ENCODE measurements around the gene HOXD8.

The HOXD8 gene

DNA sequence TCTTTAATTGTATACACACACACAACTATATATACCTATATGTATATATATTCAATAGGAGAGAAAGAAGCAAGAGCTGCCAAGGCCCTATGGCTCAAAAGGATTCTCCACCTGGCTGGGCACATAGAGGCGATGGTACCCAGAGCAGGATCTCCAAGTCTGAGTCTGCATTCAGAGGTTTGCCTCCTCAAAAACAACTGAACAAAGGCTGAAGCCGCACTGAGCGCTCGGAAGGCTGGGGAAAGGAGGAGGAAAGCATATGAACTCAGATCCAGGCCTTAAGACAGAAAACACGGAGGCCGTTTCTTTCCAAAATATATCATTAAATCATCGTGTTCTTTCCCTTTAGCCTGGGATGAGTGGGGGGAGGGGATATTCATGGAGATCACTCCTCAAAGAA is 26.3 kb upstream of the HOXD8 start:
- DNase-seq (ENCODE audit: low read depth in 2 of 2) = no peak

DNA sequence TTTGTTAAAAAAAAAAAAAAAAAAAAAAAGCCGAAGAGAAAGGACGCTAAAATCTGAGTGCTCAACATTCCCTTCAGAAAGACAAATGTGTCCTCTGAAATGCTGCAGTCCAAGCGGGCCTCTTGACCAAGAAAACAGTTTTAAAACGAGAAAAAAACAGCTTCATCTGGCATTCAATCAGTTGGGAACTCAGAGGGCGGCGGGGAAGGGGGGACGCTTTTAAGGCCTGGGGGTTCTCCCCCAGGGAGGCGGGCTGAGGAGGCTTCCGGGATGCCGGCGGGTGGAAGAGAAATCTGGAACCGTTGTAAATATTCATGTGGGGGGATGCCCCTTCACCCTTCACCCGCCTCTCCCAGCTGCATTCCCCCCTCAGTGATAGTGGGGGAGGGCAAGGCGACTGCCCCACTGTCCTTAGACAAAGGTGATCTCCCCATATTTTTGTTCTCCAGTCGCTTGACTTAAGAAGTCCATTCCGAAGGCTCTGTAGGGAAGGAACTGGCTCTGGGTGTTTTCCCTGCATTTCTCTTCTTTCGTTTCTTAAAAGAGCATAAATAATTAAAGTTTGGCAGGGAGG is 25.7 kb upstream of the HOXD8 start:
- no peak for DNase-seq (ENCODE audit: low read depth in 2 of 2)

DNA sequence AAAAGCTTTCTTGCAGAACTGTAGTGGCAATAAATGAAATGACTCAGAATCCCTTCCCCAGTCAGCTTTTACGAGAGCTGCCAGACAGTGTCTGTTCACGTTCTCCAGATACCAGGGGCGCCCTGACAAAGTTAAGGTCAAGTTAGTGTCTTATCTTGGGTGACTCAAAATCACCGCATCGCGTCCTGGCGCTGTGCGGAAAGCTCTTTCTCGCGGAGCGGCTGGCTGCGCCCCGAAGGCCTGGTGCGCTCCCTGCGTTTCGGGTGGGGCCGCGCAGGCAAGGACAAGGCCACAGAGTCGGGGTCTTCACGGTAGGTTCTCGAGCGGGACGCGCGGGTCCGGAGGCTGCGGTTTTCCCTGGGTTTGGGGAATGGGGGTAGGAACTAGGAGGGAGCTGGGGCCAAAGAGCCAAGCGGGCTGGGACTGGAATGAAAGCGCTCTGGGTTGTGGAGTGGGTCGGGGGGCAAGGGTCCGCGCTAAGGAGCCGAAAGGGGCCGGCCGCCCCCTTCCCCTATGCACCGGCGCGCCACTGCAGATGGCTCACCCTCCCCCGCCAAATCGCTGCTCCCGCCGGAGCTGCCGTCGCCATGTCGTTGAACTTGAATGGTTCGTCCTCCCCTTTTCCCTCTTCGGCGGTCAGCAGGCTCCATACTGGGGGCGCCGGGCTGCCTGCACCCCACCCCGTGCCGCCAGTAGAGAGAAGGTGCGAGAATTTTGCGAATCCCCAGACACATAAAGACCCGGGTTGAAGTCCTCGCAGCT is 25.0 kb upstream of the HOXD8 start:
- DNase-seq (ENCODE audit: low read depth in 2 of 2) = no peak

DNA sequence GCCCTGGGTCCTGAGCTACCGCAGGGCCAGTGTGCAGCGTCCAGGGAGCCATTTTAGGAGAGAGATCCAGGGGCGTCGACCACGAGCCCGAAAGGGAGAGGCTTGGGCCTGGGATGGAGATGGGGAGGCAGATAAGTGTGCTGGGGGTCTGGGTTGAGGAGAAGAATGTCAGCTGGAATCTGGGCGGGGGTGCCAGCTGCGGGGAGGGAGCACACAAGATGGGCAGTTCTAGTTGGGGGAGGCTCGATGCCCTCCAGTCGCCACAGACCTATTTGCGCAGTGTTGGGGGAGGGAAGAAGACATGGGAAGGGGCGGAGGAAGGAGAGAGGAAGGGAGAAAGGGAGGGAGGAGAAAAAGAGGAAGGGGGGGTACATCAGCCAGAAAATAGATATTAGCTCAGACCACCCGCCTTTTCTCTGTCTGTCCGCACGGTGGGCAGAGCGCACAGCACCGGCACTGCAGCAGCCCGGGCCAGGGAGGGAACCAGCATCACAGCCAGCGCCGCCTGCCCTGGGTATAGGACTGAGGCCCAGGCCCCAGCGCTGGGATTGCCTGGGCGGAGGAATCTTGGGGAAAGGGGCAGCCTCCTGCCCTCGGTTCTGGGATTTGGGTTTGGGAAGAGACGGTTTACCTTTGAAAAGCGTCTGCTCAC is 24.3 kb upstream of the HOXD8 start:
- DNase-seq (ENCODE audit: low read depth in 2 of 2) = no peak

DNA sequence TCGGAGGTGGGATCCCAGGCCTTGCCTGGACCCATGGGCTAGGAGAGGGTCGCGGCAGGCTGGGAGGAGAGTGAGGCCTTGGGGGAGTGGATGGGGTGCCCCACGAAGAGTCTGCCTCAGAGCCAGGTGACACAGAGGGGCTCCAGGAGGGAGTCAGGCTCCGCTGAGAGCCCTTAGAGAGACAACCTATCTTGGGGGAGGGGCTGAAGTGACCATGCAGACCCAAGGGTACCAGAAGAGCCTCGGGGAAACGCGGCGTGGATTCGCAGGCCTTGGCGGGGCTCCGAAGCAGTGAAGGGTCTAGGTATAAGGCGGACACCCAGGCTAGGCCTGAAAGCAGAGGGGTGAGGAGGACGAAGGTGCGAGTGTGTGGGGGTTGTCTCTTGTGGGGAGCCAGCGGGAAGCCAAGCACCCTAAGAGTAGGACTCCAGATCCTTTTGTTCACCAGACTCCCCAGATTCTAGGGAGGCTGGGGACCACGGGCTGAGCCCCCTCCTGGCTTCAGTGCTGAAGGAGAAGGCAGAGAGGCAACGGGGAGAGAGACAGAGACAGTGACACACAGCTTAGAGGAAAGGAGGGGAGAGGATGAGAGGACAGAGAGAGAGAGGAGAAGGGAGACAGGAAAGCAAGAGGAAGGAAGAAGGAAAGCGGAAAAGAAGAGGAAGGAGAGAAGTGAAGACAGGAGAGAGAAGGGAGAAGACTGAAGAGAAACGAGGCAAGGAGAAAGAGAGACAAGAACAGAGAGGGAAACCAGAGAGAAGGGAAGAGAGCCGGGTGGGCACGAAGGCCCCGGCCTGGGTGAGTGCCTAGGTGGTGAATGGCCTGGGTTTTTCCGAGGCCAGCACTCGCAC is 23.6 kb upstream of the HOXD8 start:
- DNase-seq (ENCODE audit: low read depth in 2 of 2) = no peak

DNA sequence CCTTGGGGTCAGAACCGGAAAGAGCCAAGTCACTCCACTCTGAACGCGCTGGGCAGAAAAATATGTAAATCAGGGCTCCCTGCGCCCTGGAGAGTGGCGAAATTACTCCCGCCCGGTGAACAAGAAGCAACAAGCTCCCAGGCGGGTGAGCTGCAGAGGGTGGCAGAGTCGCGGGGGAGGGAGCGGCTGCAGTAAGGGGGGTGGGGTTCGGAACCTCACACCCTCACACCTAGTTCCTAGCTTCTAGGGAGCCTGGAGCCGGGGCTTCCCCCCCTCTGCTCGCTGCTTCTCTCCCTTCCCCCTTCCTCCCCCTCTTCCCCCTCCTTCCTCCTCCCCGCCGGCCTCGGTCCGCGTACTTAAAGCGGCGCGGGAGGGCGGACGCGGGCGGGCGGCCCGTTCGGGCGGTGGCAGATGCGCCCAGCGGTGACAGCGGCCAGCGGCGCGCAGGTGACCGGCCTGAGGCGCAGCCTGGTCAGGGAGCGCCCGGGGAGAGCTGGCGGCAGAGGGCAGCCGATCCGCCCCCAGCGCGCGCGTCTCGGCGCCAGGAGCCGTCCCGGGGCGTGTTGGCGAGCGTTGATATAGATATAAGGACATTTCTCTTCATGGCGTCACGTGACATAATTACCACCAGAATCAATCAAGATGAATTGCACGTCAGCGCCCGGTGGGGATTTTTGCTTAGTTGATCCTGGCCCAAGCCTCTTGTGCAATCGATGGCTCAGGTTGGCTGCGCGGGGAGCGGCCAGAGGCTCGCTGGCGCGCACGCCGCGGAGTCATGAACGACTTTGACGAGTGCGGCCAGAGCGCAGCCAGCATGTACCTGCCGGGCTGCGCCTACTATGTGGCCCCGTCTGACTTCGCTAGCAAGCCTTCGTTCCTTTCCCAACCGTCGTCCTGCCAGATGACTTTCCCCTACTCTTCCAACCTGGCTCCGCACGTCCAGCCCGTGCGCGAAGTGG is 22.6 kb upstream of the HOXD8 start, which contains the start of gene HOXD11:
TSS of gene HOXD11 (plus strand) at position 700 of the 959 bp plus-strand sequence. CDS start at position 776, 76 bp downstream.
- no peak for DNase-seq (ENCODE audit: low read depth in 2 of 2)

DNA sequence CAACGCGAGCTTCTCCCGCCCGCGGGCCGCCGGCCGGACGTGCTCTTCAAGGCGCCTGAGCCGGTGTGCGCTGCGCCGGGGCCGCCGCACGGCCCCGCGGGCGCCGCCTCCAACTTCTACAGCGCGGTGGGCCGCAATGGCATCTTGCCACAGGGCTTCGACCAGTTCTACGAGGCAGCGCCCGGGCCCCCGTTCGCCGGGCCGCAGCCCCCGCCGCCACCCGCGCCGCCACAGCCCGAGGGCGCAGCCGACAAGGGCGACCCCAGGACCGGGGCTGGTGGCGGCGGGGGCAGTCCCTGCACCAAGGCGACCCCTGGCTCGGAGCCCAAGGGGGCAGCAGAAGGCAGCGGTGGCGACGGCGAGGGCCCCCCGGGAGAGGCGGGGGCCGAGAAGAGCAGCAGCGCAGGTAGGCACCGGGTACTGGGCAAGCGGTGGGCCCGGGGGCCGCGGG is 21.7 kb upstream of the HOXD8 start:
- no peak for DNase-seq (ENCODE audit: low read depth in 2 of 2)

DNA sequence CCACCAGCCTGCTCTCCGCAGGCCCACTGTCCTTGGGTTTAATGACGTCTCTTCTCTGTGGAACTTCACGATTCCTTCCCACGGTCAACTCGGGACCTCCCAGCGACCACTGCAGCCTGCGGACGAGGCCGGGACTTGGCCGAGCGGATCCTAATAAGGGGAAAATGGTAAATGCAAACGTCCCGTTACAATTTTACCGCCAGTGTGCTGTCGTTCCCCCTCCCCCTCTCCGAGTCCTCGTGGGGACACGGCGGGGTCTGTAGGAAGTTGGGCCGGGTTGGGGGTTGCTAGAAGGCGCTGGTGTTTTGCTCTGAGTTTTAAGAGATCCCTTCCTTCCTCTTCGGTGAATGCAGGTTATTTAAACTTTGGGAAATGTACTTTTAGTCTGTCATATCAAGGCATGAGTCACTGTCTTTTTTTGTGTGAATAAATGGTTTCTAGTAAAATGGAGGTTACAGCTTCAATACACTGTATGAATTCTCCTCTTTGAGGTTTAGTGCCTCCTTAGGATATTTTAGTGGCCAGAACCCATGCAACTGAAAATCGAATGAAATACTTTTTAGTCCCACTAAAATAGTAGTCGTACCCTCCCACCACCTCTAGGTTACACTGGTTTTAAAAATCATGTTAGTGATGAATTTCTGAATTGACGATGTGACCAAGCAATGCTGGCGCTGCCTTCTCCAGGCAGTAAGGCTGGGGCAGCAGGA is 20.2 kb upstream of the HOXD8 start:
- DNase-seq (ENCODE audit: low read depth in 2 of 2) = no peak

DNA sequence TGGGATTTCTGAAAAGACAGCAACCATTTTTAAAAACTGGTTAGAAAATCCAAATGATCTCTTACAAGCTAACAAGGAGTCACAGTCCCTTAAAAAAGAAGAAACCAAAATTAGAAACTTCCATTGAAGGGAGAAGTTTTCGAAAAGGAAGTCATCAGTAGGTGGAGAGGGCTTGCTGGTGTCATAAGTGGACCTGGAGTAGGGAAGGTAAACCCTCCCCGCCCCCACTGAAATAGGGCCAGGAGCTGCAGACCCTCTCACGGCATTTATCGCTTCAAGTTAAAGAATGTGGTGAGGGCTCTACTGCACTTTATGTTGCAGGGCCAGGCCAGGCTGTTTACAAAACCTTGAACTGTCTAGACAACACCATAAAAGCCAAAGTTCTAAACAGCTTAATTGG is 19.6 kb upstream of the HOXD8 start:
- no peak for DNase-seq (ENCODE audit: low read depth in 2 of 2)

DNA sequence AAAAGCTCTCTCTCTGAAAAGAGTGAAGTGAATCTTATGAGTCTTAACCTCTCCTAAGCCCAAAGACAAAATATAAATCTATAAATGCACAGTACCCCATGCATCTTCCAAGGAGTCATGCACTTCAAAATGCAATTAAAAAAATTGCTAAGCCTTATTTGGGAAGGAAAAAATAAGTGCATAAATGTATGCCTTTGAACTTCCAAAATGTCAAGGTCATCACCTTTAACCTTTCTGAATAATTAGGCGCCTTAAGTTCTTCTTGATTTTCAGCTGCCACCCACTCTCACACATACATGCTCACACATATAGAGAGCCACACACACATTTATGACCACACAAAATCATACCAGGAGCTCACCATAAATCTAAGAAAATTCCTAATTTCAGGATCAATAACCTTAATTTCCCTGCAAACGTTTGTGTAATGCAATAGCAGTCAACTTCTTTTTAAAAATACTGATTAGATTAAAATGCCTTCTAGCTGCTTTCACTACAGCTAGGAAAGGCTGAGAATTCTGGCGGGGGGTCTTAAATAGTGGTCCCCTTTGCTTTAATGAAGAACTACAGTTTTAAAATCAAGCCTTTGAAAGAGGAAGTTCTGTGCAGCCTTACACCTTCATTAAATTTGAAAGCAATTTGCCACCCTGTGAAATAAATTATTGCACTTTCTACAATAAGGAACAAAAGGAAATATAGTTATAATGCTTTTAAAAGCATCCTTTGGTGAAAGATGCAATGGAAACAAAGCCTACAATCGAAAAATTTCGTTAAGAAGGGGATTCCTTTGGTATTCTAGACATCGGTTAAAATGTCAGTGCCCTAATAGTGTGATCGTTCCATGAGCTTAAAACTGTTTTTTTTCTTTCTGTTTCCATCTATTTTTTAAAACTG is 18.8 kb upstream of the HOXD8 start:
- DNase-seq (ENCODE audit: low read depth in 2 of 2) = no peak

DNA sequence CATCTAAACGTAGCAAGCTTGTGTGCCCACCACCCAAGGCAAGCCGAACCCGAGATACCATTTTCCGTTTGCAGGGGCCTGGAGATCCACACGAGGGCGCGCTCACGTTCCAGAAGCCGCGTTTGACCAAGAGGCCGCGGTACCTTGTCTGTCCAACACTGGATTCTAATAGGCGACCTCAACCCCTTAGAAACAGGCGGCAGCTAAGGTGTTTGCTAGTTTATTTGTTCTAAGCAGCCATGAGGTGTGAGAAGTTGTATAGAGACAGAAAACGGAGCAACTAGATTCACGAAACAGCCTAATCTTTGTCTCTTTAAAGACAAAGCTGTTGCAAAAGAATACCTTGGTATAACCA is 18.2 kb upstream of the HOXD8 start:
- no peak for DNase-seq (ENCODE audit: low read depth in 2 of 2)

DNA sequence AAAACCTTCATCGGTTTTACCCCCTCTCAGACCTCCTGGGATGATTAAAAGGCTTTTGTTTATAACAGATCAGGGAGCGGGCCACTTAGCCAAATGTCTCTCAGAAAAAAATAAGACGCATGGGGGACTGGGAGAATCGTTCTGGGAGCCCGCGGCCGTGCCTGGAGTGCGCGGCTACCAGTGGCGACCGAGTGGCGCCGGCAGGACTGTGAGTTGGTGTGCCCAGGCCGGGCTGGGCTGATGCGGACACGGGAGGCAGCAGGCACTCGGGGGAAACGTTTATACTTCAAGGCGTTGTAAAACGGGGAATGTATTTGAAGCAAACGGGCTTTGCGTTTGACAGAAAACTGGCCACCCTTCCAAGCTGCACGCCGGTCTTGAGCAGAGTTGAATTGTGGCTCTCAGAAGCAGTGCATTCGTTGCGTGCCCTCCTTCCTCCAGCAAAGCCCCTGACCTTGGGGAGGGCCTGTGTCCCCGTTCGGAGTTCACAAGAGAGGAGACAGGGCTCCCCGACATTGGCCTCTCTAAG is 17.6 kb upstream of the HOXD8 start:
- DNase-seq (ENCODE audit: low read depth in 2 of 2) = no peak

DNA sequence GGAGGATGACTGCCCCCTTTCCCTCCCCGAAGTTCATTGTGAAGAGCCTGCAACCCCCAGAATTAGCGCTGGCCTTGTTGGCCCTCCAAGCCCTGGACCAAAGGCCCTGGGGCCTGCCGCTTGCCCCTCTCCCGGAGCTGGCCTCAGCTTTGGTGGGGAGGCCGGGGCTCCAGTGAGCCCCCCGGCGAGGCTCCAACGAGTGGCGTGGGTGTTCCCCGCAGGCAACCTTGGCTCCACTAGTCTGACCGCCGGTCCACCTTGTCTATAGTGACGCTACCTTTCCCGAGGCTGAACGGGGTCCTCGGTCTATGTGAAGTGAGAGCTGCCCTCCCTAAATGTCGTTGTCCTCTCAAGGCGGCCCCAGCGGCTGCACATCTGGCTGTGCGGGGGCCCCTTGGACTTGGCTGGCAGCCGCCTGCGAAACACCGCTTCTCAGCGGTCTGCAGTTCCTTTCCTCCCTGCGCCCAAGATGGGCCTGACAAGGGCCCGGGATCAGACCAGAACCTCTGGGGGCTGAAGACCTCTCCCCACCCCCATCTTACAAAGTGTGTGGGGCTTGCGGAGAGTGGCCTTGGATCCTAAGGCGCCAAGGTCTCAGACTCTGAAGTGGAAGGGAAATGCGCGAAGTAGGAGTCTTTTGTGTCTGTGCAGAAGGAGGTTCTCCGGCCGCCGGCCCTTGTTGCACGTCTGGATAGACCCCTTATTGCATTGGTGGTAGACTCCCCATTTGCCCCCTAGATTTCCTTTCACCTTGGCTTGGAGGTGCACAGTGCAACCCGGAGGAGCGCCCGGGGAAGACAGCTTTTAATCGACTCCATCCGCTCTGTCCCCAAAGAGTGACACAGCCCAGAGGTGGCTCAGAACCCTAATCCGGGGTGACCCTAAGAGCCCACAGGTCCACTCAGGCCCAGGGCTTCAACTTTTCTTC is 16.9 kb upstream of the HOXD8 start:
- DNase-seq (ENCODE audit: low read depth in 2 of 2) = no peak

DNA sequence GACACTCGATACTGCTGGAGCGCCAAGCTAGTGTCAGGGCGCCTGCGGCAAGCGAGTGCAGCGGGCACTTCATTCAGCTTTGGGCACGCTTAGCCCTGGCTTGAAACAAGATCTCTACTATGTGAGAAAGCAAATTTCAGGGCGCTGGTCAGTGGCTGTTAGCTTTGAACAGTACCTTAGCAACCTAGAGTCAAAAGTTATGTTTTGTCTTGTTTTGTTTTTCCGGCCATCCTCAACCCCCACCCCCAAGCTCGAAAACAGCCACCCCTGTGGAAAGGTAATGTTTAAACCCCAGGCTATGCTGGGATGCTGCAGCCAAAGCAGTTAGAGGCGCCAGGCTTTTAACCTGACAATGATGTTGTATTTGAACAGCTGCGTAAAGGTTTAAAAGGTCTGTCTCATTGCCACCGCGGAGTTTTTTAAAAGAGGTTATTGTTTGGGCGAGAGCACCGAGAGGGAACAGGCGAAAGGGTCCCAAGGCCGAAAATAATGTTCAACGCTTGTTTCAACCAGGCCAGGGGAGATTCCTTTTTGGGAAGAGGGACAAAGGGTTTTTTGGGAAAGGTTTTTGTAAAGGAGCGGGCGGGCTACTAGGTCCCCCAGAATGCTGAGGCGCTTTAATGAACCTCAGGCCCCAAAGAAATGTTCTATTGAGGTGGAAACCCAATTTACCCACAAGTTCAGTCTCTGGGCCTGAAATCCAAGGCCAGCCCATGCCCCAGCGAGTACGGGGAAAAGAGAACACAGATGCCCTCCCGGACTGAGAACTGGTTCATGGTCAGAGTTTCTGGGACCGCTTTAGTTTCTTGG is 15.2 kb upstream of the HOXD8 start:
- DNase-seq (ENCODE audit: low read depth in 2 of 2) = no peak

DNA sequence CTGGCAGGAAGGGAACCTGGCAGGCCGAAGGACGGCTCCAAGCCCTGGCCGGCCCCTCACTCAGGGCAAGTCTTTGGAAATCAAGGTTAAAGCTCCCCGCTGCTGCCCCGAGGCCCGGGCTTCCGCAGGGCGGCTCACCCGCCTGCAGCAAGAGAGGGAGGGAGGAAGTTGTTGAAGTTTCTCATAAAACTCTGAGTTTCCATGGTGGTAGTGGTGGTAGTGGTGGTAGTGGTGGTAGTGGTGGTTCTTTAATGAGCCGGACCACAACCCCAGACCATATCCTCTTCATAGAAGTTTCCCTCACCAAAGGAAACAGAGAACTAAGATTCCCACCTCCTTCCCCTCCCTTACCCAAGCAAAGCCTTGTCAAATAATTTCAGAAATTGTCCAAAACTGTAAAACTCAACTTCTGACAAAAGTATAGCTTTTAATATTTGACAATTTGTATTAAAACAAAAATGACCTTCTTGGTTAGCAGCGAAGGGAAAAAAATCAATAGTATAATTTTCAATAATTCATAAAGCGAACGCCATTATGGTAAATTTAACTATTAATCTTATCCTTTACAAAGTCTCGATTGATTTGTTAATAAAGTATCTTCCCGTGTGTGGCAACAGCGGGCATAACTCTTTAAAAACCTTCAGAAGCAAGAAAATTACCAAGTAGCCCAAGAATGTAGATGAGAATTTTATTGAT is 14.4 kb upstream of the HOXD8 start:
- no peak for DNase-seq (ENCODE audit: low read depth in 2 of 2)

Data from stimulated activated CD4-positive, alpha-beta T cell treated with anti-CD3 and anti-CD28 coated beads, Interleukin-15, amount 100 ng/mL, for 48 hours (primary cell).